Mesendoderm (in vitro differentiated cells): Measurements from ENCODE around the gene RTCB.
A peak's percentile ranks its signal among the peaks of the same experiment; 100 is the strongest.

Experiments
- DNase-seq: peaks from one replicate; pipeline ENCODE4 v3.0.0; 2013
- H2AK5ac ChIP-seq: 2 replicates; pipeline ENCODE4 v1.6.1; 2013; ENCODE audit warnings: low read length, inconsistent platforms
- H2BK120ac ChIP-seq: 2 replicates; pipeline ENCODE4 v1.6.1; 2013; ENCODE audit warnings: low read depth, mild to moderate bottlenecking, low read length, moderate library complexity, mixed read lengths
- H2BK15ac ChIP-seq: replicated peaks from 2 replicates; pipeline ENCODE4 v1.6.1; 2013; ENCODE audit warnings: low read depth, mild to moderate bottlenecking, moderate library complexity
- H2BK5ac ChIP-seq: 2 replicates; pipeline ENCODE4 v1.6.1; 2013; ENCODE audit warnings: low read length, inconsistent platforms
- H3K18ac ChIP-seq: 2 replicates; pipeline ENCODE4 v1.6.1; 2013; ENCODE audit warnings: mild to moderate bottlenecking, low read length, mixed read lengths
- H3K23ac ChIP-seq: one replicate; pipeline ENCODE4 v1.6.1; 2013; ENCODE audit warnings: low read length
- H3K27ac ChIP-seq: 2 replicates; pipeline ENCODE4 v1.5.1; 2013; ENCODE audit warnings: low read depth, mild to moderate bottlenecking, inconsistent platforms, low read length, moderate library complexity
- H3K27me3 ChIP-seq: 2 replicates; pipeline ENCODE4 v1.6.1; 2013; ENCODE audit warnings: low read length, control low read depth, mild to moderate bottlenecking, inconsistent platforms; ENCODE audit not compliant: insufficient read depth, poor library complexity
- H3K36me3 ChIP-seq: 2 replicates; pipeline ENCODE4 v1.6.1; 2013; ENCODE audit warnings: low read length, inconsistent platforms; ENCODE audit not compliant: control insufficient read depth, insufficient read depth
- H3K4ac ChIP-seq: one replicate; pipeline ENCODE4 v1.6.1; 2013; ENCODE audit warnings: low read depth, mild to moderate bottlenecking, low read length, moderate library complexity
- H3K4me1 ChIP-seq: 2 replicates; pipeline ENCODE4 v1.6.1; 2013; ENCODE audit warnings: low read depth, low read length, inconsistent platforms; ENCODE audit not compliant: control insufficient read depth
- H3K4me2 ChIP-seq: 2 replicates; pipeline ENCODE4 v1.6.1; 2013; ENCODE audit warnings: low read length
- H3K4me3 ChIP-seq: 2 replicates; pipeline ENCODE4 v1.5.1; 2013; ENCODE audit warnings: mild to moderate bottlenecking, low read length
- H3K56ac ChIP-seq: one replicate; pipeline ENCODE4 v1.6.1; 2013; ENCODE audit warnings: low read length
- H3K79me1 ChIP-seq: 2 replicates; pipeline ENCODE4 v1.6.1; 2013; ENCODE audit warnings: low read length, inconsistent platforms
- H3K79me2 ChIP-seq: 2 replicates; pipeline ENCODE4 v1.6.1; 2013; ENCODE audit warnings: mild to moderate bottlenecking, low read length; ENCODE audit not compliant: control insufficient read depth, insufficient read depth
- H3K9ac ChIP-seq: 2 replicates; pipeline ENCODE4 v1.6.1; 2013; ENCODE audit warnings: low read length, inconsistent platforms
- H4K5ac ChIP-seq: one replicate; pipeline ENCODE4 v1.6.1; 2013; ENCODE audit warnings: low read length
- H4K8ac ChIP-seq: one replicate; pipeline ENCODE4 v1.6.1; 2013; ENCODE audit warnings: low read depth, mild to moderate bottlenecking, control low read depth, low read length, moderate library complexity
- WGBS: extraction: QIAGEN DNeasy Blood & Tissue Kit; methylation state at CpG from one replicate; pipeline ENCODE4 v1.1.7; 2013; ENCODE audit warnings: low lambda C conversion rate, missing lambda C conversion rate; ENCODE audit not compliant: insufficient coverage; ENCODE audit errors: extremely low coverage; 5-methylcytosine and 5-hydroxymethylcytosine counted together

Gene RTCB

DNA sequence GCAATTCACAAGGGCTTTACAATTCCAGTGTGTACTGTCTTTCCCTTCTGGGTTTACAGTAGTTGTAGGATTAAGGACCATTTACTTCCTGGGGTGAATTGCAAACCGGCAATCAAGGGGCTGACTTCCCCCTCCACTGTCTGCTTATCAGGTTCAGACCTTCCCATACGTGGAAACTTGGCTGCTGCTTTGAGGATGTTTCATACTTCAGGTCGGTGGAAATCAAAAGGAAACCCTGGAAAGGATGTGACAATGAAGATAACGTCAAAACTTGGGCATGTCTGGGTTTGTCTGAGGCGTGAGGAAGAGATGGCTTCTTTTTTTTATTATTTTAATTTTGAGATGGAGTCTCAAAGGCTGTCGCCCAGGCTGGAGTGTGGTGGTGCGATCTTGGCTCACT lies 2.1 kb upstream of the RTCB start:
- Histone ChIP-seq H3K9ac (no peak overlapping the region), H3K4me3 (no peak overlapping the region), H3K27ac (no peak overlapping the region), H3K18ac (no peak overlapping the region), H3K56ac (no peak overlapping the region), H3K79me1 (peaks cover 10% of the 10 kb centered on the region), H2AK5ac (no peak overlapping the region), H4K5ac (no peak overlapping the region), H3K27me3 (no peaks in the 10 kb centered on the region), H3K4me1 (peaks cover 3% of the 10 kb centered on the region), H2BK15ac (no peak overlapping the region), H3K23ac (no peak overlapping the region), H2BK120ac (no peak overlapping the region), H2BK5ac (no peak overlapping the region), H3K4me2 (no peak overlapping the region), H3K36me3 (no peaks in the 10 kb centered on the region), H4K8ac (no peak overlapping the region), H3K4ac (no peak overlapping the region), H3K79me2 (peaks cover 19% of the 10 kb centered on the region)
- no peak for DNase-seq
- no CpG with 5 or more reads among the region's 7 CpGs for WGBS

DNA sequence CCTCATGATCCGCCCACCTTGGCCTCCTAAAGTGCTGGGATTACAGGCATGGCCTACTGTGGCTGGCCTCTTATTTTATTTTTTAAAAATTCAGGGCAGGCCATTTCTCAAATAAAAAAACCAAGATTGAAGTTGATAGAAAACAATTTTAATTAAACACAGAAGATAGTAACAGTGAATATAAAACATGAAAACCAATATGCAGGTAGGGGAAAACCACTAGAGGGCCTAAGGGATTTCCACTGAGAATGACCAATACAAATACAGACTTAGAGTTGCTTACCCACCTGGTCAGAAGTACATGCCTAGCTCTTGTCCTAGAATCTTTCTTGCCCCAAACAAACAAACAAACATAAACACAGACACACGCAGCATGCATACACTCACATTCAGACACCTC lies 1.7 kb upstream of the RTCB start:
- H3K4ac ChIP-seq: no peak overlapping the region
- H4K8ac ChIP-seq: no peak overlapping the region
- H4K5ac ChIP-seq: no peak overlapping the region
- no peak overlapping the region for H3K9ac ChIP-seq
- no CpG with 5 or more reads among the region's 2 CpGs for WGBS
- no peak overlapping the region for H3K23ac ChIP-seq
- no peak overlapping the region for H2BK15ac ChIP-seq
- H3K27ac ChIP-seq: no peak overlapping the region
- H3K79me2 ChIP-seq: peaks cover 20% of the 10 kb centered on the region
- no peak overlapping the region for H2BK120ac ChIP-seq
- no peak overlapping the region for H2AK5ac ChIP-seq
- no peaks in the 10 kb centered on the region for H3K27me3 ChIP-seq
- no peak overlapping the region for H3K4me3 ChIP-seq
- H3K79me1 ChIP-seq: peaks cover 11% of the 10 kb centered on the region
- no peak overlapping the region for H3K4me2 ChIP-seq
- H3K56ac ChIP-seq: no peak overlapping the region
- H3K18ac ChIP-seq: no peak overlapping the region
- peaks cover 3% of the 10 kb centered on the region for H3K4me1 ChIP-seq
- no peak overlapping the region for H2BK5ac ChIP-seq
- peak; percentile 34 for DNase-seq
- peaks cover under 1% of the 10 kb centered on the region for H3K36me3 ChIP-seq

DNA sequence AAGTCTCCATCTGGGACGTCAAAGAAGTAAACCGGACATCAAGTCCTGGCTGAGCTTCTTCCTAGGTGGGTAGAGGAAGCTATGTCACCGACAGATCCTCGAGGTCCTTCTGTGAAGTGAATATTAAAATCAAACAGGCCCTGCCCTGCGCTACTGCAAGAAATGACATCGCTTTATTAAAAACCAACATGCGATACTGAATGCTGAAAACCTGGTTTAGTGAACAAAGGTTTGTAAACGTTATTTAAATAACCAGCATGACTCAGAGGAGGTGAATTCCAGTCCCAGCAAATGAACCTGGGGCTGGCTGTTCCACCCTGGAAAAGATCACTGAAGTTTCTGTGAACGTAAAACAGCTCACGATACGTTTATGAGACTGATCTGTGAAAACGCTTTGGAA lies 645 bp downstream of the RTCB start:
- H3K36me3 ChIP-seq: peaks cover 15% of the 10 kb centered on the region
- H3K27me3 ChIP-seq: no peaks in the 10 kb centered on the region
- H3K4me3 ChIP-seq: peak overlapping the region; percentile 71
- H3K56ac ChIP-seq: peak overlapping the region; percentile 90
- no peak overlapping the region for H2BK120ac ChIP-seq
- H3K23ac ChIP-seq: peak overlapping the region; percentile 15
- no peak overlapping the region for H2AK5ac ChIP-seq
- H3K79me1 ChIP-seq: peaks cover 18% of the 10 kb centered on the region
- no peak overlapping the region for H4K5ac ChIP-seq
- H4K8ac ChIP-seq: no peak overlapping the region
- H3K4me1 ChIP-seq: peaks cover 3% of the 10 kb centered on the region
- H2BK15ac ChIP-seq: no peak overlapping the region
- peak; percentile 44 for DNase-seq
- H3K27ac ChIP-seq: peak overlapping the region; percentile 9
- peak overlapping the region; percentile 43 for H3K4me2 ChIP-seq
- WGBS: no CpG with 5 or more reads among the region's 12 CpGs
- H3K4ac ChIP-seq: no peak overlapping the region
- H3K9ac ChIP-seq: peak overlapping the region; percentile 80
- H3K18ac ChIP-seq: no peak overlapping the region
- H3K79me2 ChIP-seq: peaks cover 22% of the 10 kb centered on the region
- no peak overlapping the region for H2BK5ac ChIP-seq

DNA sequence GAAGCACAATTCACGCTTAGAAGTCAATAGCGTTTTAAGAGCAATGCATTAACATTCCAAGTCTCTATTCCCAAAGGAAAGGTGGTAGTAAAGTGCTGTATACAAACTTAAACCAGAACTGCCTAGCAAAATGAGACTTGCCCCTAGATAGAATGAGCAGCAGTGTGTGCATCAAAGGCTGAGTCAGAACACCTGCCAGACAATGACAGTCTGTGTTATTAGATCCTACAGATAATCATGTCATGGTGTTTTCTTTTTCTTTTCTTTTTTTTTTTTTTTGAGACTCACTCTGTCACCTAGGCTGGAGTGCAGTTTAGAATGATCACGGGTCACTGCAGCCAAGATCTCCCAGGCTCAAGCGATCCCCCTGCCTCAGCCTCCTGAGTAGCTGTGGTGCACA lies 1.6 kb downstream of the RTCB start:
- H3K4me3 ChIP-seq: no peak overlapping the region

DNA sequence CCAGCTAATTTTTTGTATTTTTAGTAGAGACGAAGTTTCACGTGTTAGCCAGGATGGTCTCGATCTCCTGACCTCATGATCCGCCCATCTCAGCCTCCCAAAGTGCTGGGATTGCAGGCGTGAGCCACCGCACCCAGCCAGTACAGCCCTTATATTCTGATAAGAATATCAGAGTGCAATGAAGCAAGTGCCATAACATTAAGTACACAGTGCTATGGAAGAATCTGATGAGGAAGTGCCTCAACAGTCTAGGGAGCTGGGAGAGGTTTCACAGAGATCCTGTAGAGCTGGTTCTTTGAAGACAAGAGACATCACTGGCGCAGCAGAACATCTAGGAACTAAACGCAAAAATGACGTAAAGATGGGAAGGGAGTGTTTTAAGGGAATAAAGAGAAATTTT lies 2.1 kb downstream of the RTCB start:
- peaks cover 3% of the 10 kb centered on the region for H3K4me1 ChIP-seq
- no peak overlapping the region for H3K4me3 ChIP-seq
- H3K27me3 ChIP-seq: no peaks in the 10 kb centered on the region
- no peak overlapping the region for H2BK5ac ChIP-seq
- no peak overlapping the region for H4K5ac ChIP-seq
- H3K23ac ChIP-seq: no peak overlapping the region
- H2AK5ac ChIP-seq: no peak overlapping the region
- no peak overlapping the region for H3K4me2 ChIP-seq
- no peak overlapping the region for H3K9ac ChIP-seq
- no CpG with 5 or more reads among the region's 9 CpGs for WGBS
- H3K79me2 ChIP-seq: peaks cover 22% of the 10 kb centered on the region
- H4K8ac ChIP-seq: no peak overlapping the region
- DNase-seq: no peak
- no peak overlapping the region for H3K18ac ChIP-seq
- H3K27ac ChIP-seq: no peak overlapping the region
- no peak overlapping the region for H3K56ac ChIP-seq
- H3K79me1 ChIP-seq: peaks cover 18% of the 10 kb centered on the region
- H3K4ac ChIP-seq: no peak overlapping the region
- H3K36me3 ChIP-seq: peaks cover 17% of the 10 kb centered on the region
- no peak overlapping the region for H2BK15ac ChIP-seq
- H2BK120ac ChIP-seq: no peak overlapping the region

More for the DNA sequence above, 1.6 kb downstream of the RTCB start:
- Histone ChIP-seq H3K79me1 (peaks cover 18% of the 10 kb centered on the region), H2BK5ac (no peak overlapping the region), H3K27me3 (no peaks in the 10 kb centered on the region), H3K9ac (no peak overlapping the region), H2AK5ac (no peak overlapping the region), H2BK15ac (no peak overlapping the region), H2BK120ac (no peak overlapping the region), H3K4me2 (no peak overlapping the region), H3K4ac (no peak overlapping the region), H3K4me1 (peaks cover 3% of the 10 kb centered on the region), H3K23ac (no peak overlapping the region), H4K5ac (no peak overlapping the region), H3K27ac (no peak overlapping the region), H3K79me2 (peaks cover 22% of the 10 kb centered on the region), H4K8ac (no peak overlapping the region), H3K18ac (no peak overlapping the region), H3K56ac (no peak overlapping the region), H3K36me3 (peaks cover 15% of the 10 kb centered on the region)
- WGBS: no CpG with 5 or more reads among the region's 4 CpGs
- no peak for DNase-seq

DNA sequence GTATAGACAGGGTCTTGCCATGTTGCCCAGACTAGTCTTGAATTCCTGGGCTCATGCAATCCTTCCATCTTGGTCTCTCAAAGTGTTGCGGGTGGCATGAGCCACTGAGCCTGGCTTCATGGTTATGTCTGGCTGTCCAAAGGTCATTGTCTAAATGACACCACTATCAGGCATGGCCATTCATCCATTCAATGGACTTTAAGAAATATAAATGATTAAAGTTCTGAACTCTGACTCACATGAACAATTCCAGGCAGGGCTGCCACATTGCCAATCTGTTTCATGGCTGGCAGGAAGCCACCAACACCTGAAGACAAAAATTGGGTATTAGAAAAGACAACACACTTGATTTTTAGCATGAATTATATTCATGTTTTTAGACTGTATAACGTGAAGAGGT lies 4.1 kb downstream of the RTCB start:
- no peak for DNase-seq
- no peak overlapping the region for H3K27ac ChIP-seq
- H3K9ac ChIP-seq: no peak overlapping the region
- no peak overlapping the region for H3K4ac ChIP-seq
- H3K4me1 ChIP-seq: peaks cover 3% of the 10 kb centered on the region
- H2BK15ac ChIP-seq: no peak overlapping the region
- H4K8ac ChIP-seq: no peak overlapping the region
- peaks cover 17% of the 10 kb centered on the region for H3K36me3 ChIP-seq
- no peak overlapping the region for H3K23ac ChIP-seq
- H3K4me3 ChIP-seq: no peak overlapping the region
- peaks cover 22% of the 10 kb centered on the region for H3K79me2 ChIP-seq
- H3K4me2 ChIP-seq: no peak overlapping the region
- H2AK5ac ChIP-seq: no peak overlapping the region
- peaks cover 18% of the 10 kb centered on the region for H3K79me1 ChIP-seq
- no peak overlapping the region for H2BK5ac ChIP-seq
- no peak overlapping the region for H3K56ac ChIP-seq
- H3K27me3 ChIP-seq: no peaks in the 10 kb centered on the region
- H4K5ac ChIP-seq: no peak overlapping the region
- WGBS: no CpG with 5 or more reads among the region's 2 CpGs
- H2BK120ac ChIP-seq: no peak overlapping the region
- no peak overlapping the region for H3K18ac ChIP-seq
